GM12801 (cell line): Measurements from ENCODE around the gene TECPR1.

Source experiments
- TF ChIP-seq, protein P1 (sequence below): IDR thresholded peaks from one replicate; pipeline ENCODE4 v1.5.1; 2011; ENCODE audit warnings: control low read depth; ENCODE audit not compliant: insufficient read length; ENCODE audit errors: extremely low read depth

The TECPR1 gene

DNA sequence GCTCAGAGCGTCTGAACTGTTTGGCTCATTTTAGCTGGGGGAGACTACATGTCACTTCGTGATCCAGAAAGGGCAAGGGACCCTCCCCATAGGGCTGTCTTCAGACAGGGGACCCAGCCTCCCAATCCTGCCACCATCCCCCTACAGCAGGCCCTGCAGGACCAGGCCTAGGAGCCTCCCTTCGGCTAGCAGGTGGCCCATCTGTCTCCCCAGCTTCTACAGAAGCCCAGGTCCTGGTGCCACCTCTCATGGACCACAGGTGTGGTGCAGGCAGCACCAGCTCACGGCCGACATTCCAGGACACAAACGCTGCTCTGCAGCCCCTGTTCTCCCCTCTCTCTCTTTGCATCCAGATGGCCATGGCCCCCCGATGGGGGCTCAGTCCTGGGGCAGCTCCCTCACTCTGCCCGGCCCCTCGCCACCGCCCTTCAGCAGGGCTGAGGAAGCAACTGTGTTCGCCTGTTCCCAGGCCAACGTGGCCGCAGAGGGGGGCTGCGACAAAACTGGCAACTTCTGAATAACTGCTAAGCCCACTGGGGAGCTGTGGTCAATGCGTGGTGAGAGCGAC lies 10.3 kb downstream of the TECPR1 start:
- TF ChIP-seq, protein P1, sequence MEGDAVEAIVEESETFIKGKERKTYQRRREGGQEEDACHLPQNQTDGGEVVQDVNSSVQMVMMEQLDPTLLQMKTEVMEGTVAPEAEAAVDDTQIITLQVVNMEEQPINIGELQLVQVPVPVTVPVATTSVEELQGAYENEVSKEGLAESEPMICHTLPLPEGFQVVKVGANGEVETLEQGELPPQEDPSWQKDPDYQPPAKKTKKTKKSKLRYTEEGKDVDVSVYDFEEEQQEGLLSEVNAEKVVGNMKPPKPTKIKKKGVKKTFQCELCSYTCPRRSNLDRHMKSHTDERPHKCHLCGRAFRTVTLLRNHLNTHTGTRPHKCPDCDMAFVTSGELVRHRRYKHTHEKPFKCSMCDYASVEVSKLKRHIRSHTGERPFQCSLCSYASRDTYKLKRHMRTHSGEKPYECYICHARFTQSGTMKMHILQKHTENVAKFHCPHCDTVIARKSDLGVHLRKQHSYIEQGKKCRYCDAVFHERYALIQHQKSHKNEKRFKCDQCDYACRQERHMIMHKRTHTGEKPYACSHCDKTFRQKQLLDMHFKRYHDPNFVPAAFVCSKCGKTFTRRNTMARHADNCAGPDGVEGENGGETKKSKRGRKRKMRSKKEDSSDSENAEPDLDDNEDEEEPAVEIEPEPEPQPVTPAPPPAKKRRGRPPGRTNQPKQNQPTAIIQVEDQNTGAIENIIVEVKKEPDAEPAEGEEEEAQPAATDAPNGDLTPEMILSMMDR = no peak

DNA sequence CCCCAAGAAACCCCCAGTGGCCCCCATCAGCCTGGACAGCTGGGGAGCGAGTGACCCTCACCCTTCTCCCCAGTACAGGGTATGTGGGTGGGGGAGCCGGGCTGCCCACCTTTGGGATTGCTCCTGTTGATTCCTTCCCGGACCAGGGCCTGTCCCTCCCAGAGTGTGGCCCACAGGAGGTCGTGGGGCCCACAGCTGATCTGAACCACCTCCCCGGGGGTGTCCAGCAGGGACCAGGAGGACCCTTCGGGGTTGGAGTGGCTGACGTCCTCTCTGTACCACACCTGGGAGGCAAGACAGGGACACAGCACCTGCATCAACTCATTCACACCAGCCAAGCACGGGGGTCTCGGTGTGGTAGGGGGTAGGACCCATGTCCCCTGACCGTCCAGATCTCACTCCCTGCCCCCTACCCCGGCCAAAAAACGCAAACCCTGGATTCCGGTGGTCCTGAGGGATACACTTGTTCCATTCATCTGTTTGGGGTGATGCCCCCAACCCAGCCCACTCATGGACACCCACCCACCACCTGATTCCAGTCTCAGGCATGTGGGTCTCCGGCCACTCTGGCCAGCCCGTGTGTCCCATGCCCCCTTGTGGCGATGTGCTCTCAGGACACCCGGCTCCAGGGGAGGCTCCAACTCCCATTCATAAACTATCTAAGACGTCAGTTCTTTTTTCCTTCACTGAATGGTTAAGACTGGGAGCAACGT lies 10.9 kb downstream of the TECPR1 start:
- TF ChIP-seq, protein P1 = no peak

- TF ChIP-seq, protein P1 = no peak
Observed at GRCh38 chr7:98238976-98239375, 13.1 kb downstream of the TECPR1 start.

- TF ChIP-seq, protein P1 = no peak
Observed at GRCh38 chr7:98238076-98238475, 14.0 kb downstream of the TECPR1 start.

- TF ChIP-seq, protein P1 = no peak
Observed at GRCh38 chr7:98236355-98237185, 15.5 kb downstream of the TECPR1 start.

DNA sequence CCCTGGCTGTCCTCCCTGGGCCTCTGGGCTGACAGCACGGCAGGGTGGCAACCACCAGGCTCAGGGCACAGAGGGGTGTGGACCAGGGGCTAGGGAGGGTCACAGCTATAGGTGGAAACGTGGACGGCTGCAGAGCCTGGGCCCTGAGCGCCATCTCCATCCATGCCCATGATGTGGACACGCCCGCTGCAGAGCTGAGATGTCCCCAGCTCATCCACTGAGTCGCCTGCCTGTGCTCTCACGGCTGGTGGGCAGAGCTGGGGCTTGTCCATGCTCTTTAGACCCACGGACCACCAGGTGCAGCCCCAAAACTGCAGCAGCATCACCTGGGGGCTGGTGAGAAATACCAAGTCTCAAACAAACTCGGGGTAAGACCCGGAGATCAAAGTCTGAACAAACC lies 16.1 kb downstream of the TECPR1 start:
- TF ChIP-seq, protein P1 = no peak

DNA sequence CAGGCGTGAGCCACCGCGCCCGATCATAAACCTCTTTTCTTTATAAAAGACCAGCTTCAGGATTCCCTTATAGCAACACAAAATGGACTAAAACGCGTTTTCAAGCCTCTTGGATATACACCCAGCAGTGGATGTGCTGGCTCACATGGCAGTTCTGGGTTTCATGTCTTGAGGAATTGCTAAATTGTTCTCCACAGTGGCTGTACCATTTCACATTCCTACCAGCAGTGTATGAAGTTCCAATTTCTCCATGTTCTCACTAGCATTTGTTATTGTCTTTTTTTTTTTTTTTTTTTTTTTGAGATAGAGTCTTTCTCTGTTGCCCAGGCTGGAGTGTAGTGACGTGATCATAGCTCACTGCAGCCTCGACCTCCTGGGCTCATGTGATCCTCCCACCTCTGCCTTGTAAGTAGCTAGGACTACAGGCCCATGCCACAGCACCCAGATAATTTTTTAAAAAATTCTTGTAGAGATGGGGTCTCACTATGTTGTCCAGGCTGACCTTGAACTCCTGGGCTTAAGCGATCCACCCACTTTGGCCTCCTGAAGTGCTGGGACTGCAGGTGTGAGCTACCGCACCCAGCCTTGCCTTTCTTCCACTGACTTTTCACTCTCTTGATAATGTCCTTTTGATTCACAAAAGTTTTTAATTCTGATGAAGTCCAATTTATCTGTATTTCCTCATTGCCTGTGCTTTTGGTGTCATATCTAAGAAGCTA lies 17.4 kb downstream of the TECPR1 start:
- TF ChIP-seq, protein P1 = no peak
